ENCODE measurements around the gene MACROD2.

MACROD2 gene

GRCh38 chr20:15265581-15266309 is 1270.4 kb downstream of the MACROD2 start:
- Histone ChIP-seq H3K4me1 (no peaks in the 10 kb centered on the region), H3K4me3 (no peak overlapping the region), H3K27me3 (ENCODE audit: low read depth) (no peaks in the 10 kb centered on the region), H3K36me3 (replicated peaks) (no peaks in the 10 kb centered on the region), H3K9me3 (no peaks in the 10 kb centered on the region)
- in situ Hi-C loops (cut with MboI; ENCODE audit: low sequenced_read_pairs): no loop called here
- DNase-seq (ENCODE audit: low spot score in 2 of 2): no peak

GRCh38 chr20:15267935-15268334 is 1272.6 kb downstream of the MACROD2 start:
- no peaks in the 10 kb centered on the region for H3K4me1 ChIP-seq
- H3K4me3 ChIP-seq: no peak overlapping the region
- in situ Hi-C loops (cut with MboI; ENCODE audit: low sequenced_read_pairs): no loop called here
- no peaks in the 10 kb centered on the region for H3K36me3 ChIP-seq (replicated peaks)
- no peaks in the 10 kb centered on the region for H3K9me3 ChIP-seq
- no peaks in the 10 kb centered on the region for H3K27me3 ChIP-seq (ENCODE audit: low read depth)
- no peak for DNase-seq (ENCODE audit: low spot score in 2 of 2)

GRCh38 chr20:15278041-15278440 is 1282.7 kb downstream of the MACROD2 start:
- no peaks in the 10 kb centered on the region for H3K36me3 ChIP-seq (replicated peaks)
- no peaks in the 10 kb centered on the region for H3K9me3 ChIP-seq
- no peaks in the 10 kb centered on the region for H3K4me1 ChIP-seq
- in situ Hi-C loops (cut with MboI; ENCODE audit: low sequenced_read_pairs): no loop called here
- DNase-seq (ENCODE audit: low spot score in 2 of 2): no peak
- H3K27me3 ChIP-seq (ENCODE audit: low read depth): no peaks in the 10 kb centered on the region
- H3K4me3 ChIP-seq: no peak overlapping the region

GRCh38 chr20:15287329-15287728 is 1292.0 kb downstream of the MACROD2 start:
- no peaks in the 10 kb centered on the region for H3K36me3 ChIP-seq (replicated peaks)
- no peaks in the 10 kb centered on the region; the same call in 1 of the 2 replicates for H3K4me1 ChIP-seq
- in situ Hi-C loops (cut with MboI; ENCODE audit: low sequenced_read_pairs): no loop called here
- H3K9me3 ChIP-seq: no peaks in the 10 kb centered on the region
- no peak for DNase-seq (ENCODE audit: low spot score in 2 of 2)
- H3K27me3 ChIP-seq (ENCODE audit: low read depth): peaks cover 7% of the 10 kb centered on the region; the same call in 1 of the 2 replicates
- H3K4me3 ChIP-seq: no peak overlapping the region

- Histone ChIP-seq H3K4me1 (no peaks in the 10 kb centered on the region; the same call in 1 of the 2 replicates), H3K9me3 (no peaks in the 10 kb centered on the region), H3K27me3 (ENCODE audit: low read depth) (peaks cover 7% of the 10 kb centered on the region; the same call in 1 of the 2 replicates), H3K4me3 (no peak overlapping the region), H3K36me3 (replicated peaks) (no peaks in the 10 kb centered on the region)
- DNase-seq (ENCODE audit: low spot score in 2 of 2): no peak
- in situ Hi-C loops (cut with MboI; ENCODE audit: low sequenced_read_pairs): no loop called here
Measured at GRCh38 chr20:15288106-15288505, 1292.8 kb downstream of the MACROD2 start.

- in situ Hi-C loops (cut with MboI; ENCODE audit: low sequenced_read_pairs): no loop called here
- no peaks in the 10 kb centered on the region for H3K9me3 ChIP-seq
- no peaks in the 10 kb centered on the region for H3K36me3 ChIP-seq (replicated peaks)
- DNase-seq (ENCODE audit: low spot score in 2 of 2): no peak
- peaks cover 7% of the 10 kb centered on the region; the same call in 1 of the 2 replicates for H3K27me3 ChIP-seq (ENCODE audit: low read depth)
- no peak overlapping the region for H3K4me3 ChIP-seq
- H3K4me1 ChIP-seq: no peaks in the 10 kb centered on the region; the same call in 1 of the 2 replicates
Measured at GRCh38 chr20:15289337-15289736, 1294.0 kb downstream of the MACROD2 start.

GRCh38 chr20:15292405-15292804 is 1297.1 kb downstream of the MACROD2 start:
- no peak for DNase-seq (ENCODE audit: low spot score in 2 of 2)
- Histone ChIP-seq H3K4me1 (no peaks in the 10 kb centered on the region; the same call in 1 of the 2 replicates), H3K36me3 (replicated peaks) (no peaks in the 10 kb centered on the region), H3K27me3 (ENCODE audit: low read depth) (no peaks in the 10 kb centered on the region; the same call in 1 of the 2 replicates), H3K9me3 (no peaks in the 10 kb centered on the region), H3K4me3 (no peak overlapping the region)
- in situ Hi-C loops (cut with MboI; ENCODE audit: low sequenced_read_pairs): no loop called here

- in situ Hi-C loops (cut with MboI; ENCODE audit: low sequenced_read_pairs): no loop called here
- no peak for DNase-seq (ENCODE audit: low spot score in 2 of 2)
- Histone ChIP-seq H3K27me3 (ENCODE audit: low read depth) (no peaks in the 10 kb centered on the region), H3K9me3 (no peaks in the 10 kb centered on the region), H3K36me3 (replicated peaks) (no peaks in the 10 kb centered on the region), H3K4me1 (no peaks in the 10 kb centered on the region), H3K4me3 (no peak overlapping the region)
Measured at GRCh38 chr20:15296422-15296821, 1301.1 kb downstream of the MACROD2 start.

GRCh38 chr20:15297059-15297875 is 1302.0 kb downstream of the MACROD2 start:
- Histone ChIP-seq H3K4me3 (no peak overlapping the region), H3K9me3 (no peaks in the 10 kb centered on the region), H3K4me1 (no peaks in the 10 kb centered on the region), H3K36me3 (replicated peaks) (no peaks in the 10 kb centered on the region), H3K27me3 (ENCODE audit: low read depth) (no peaks in the 10 kb centered on the region)
- in situ Hi-C loops (cut with MboI; ENCODE audit: low sequenced_read_pairs): no loop called here
- DNase-seq (ENCODE audit: low spot score in 2 of 2): no peak

GRCh38 chr20:15302075-15302474 is 1306.8 kb downstream of the MACROD2 start:
- in situ Hi-C loops (cut with MboI; ENCODE audit: low sequenced_read_pairs): no loop called here

GRCh38 chr20:15310361-15310760 is 1315.0 kb downstream of the MACROD2 start:
- Histone ChIP-seq H3K9me3 (no peaks in the 10 kb centered on the region), H3K4me3 (no peak overlapping the region), H3K4me1 (no peaks in the 10 kb centered on the region), H3K36me3 (replicated peaks) (no peaks in the 10 kb centered on the region), H3K27me3 (ENCODE audit: low read depth) (no peaks in the 10 kb centered on the region)
- in situ Hi-C loops (cut with MboI; ENCODE audit: low sequenced_read_pairs): no loop called here
- no peak for DNase-seq (ENCODE audit: low spot score in 2 of 2)

More at GRCh38 chr20:15302075-15302474, 1306.8 kb downstream of the MACROD2 start:
- Histone ChIP-seq H3K36me3 (replicated peaks) (no peaks in the 10 kb centered on the region), H3K9me3 (no peaks in the 10 kb centered on the region), H3K4me1 (no peaks in the 10 kb centered on the region), H3K27me3 (ENCODE audit: low read depth) (no peaks in the 10 kb centered on the region), H3K4me3 (no peak overlapping the region)
- DNase-seq (ENCODE audit: low spot score in 2 of 2): no peak

- H3K4me1 ChIP-seq: no peaks in the 10 kb centered on the region
- H3K9me3 ChIP-seq: no peaks in the 10 kb centered on the region
- no peak overlapping the region for H3K4me3 ChIP-seq
- no peaks in the 10 kb centered on the region for H3K36me3 ChIP-seq (replicated peaks)
- H3K27me3 ChIP-seq (ENCODE audit: low read depth): no peaks in the 10 kb centered on the region
- no peak for DNase-seq (ENCODE audit: low spot score in 2 of 2)
- in situ Hi-C loops (cut with MboI; ENCODE audit: low sequenced_read_pairs): no loop called here
Measured at GRCh38 chr20:15316556-15316955, 1321.2 kb downstream of the MACROD2 start.

GRCh38 chr20:15317546-15318232 is 1322.4 kb downstream of the MACROD2 start:
- Histone ChIP-seq H3K27me3 (ENCODE audit: low read depth) (no peaks in the 10 kb centered on the region), H3K4me1 (no peaks in the 10 kb centered on the region), H3K9me3 (no peaks in the 10 kb centered on the region), H3K4me3 (no peak overlapping the region), H3K36me3 (replicated peaks) (no peaks in the 10 kb centered on the region)
- DNase-seq (ENCODE audit: low spot score in 2 of 2): no peak
- in situ Hi-C loops (cut with MboI; ENCODE audit: low sequenced_read_pairs): no loop called here

GRCh38 chr20:15318682-15319081 is 1323.4 kb downstream of the MACROD2 start:
- no peaks in the 10 kb centered on the region for H3K27me3 ChIP-seq (ENCODE audit: low read depth)
- H3K4me3 ChIP-seq: no peak overlapping the region
- in situ Hi-C loops (cut with MboI; ENCODE audit: low sequenced_read_pairs): no loop called here
- H3K9me3 ChIP-seq: no peaks in the 10 kb centered on the region
- no peak for DNase-seq (ENCODE audit: low spot score in 2 of 2)
- H3K4me1 ChIP-seq: no peaks in the 10 kb centered on the region
- H3K36me3 ChIP-seq (replicated peaks): no peaks in the 10 kb centered on the region

Measured in HAP-1 (cell line).